Measurements from ENCODE around the gene CTDP1. TPM values are rescaled to one million over a fixed set of nuclear protein-coding genes. Genes with fewer than 3 reads are reported as not detected.

Gene CTDP1
- total RNA-seq, 1 donor from 2014 or later: 43.3 TPM

DNA sequence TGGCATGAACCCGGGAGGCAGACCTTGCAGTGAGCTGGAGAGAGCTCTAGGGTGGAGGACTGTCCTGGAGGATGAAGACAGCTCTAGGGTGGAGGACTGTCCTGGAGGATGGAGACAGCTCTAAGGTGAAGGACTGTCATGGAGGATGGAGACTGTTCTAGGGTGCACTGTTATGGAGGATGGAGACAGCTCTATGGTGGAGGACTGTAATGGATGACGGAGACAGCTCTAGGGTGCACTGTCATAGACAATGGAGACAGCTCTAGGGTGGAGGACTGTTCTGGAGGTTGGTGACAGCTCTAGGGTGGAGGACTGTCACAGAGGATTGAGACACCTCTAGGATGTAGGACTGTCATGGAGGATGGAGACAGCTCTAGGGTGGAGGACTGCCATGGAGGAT, 97.1 kb downstream of the CTDP1 start:
- Mint-ChIP-seq H3K9me3 (no peaks in the 10 kb centered on the region), H3K4me3 (ENCODE audit: low read depth) (no peak overlapping the region), H3K27ac (no peak overlapping the region), H3K27me3 (ENCODE audit: low read depth) (no peaks in the 10 kb centered on the region), H3K36me3 (ENCODE audit: low read depth) (no peaks in the 10 kb centered on the region), H3K4me1 (ENCODE audit: low read depth) (no peaks in the 10 kb centered on the region)
- DNase-seq (ENCODE audit: low spot score): no peak
- intact Hi-C loops (cut with micrococcal nuclease): no loop called here

DNA sequence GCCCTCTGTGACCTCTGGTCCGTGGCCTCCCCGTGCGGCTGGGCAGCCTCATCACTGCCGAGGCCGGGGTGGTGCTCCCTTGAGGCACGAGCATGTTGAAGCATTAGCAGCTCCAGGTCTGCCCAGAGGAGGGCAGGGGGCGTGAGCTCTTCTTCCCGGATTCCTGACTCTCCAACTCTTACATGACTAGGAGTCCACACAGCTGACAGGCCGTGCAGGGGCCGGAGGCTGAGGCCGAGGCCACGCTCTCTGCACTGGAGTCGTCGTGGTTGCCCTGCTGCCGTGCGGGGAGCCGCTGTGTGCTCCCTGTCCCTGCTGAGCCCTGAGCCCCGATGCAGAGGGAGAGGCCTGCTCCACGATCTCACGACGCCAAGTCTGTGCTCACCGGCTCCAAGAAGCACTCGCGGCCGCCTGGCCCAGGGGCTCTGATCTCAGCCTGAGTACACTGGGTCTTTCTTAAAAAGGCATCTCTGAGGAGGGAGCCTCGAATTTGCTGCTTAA, 98.7 kb downstream of the CTDP1 start:
- Mint-ChIP-seq H3K36me3 (ENCODE audit: low read depth) (no peaks in the 10 kb centered on the region), H3K27me3 (ENCODE audit: low read depth) (no peaks in the 10 kb centered on the region), H3K4me3 (ENCODE audit: low read depth) (no peak overlapping the region), H3K4me1 (ENCODE audit: low read depth) (no peaks in the 10 kb centered on the region), H3K27ac (no peak overlapping the region), H3K9me3 (no peaks in the 10 kb centered on the region)
- intact Hi-C loops (cut with micrococcal nuclease): no loop called here
- DNase-seq (ENCODE audit: low spot score): no peak

DNA sequence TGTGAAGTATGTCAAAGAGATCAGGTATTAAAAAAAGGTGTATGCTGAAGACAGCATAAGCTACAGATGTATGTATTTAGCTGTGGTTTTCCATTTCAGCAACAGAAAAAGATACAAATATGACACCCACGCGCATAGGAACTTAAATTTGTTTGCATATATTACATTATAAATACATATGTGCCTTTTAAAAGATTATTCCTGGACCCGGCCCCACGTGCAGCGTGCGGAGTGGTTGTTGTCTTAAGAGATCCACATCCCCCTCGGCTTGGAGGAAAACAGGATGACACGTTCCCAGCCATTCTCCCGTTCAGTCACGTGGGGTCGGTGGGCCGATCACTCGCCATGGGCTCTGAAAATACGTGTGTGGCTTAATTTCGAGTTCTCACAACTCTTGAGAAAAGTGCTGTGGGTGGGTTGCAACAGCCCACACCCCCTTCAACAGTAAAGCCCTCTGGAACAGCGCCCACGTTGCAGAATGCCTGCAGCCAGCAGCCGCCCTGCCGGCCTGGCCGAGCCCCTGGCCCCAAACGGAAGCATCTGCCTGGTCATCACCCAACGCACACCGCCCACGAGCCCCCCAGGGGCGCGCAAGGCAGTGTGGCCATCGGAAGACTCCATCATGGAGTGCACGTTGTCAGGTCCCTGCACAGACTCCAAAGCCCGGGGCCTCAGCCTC, 99.6 kb downstream of the CTDP1 start:
- Mint-ChIP-seq H3K4me3 (ENCODE audit: low read depth) (no peak overlapping the region), H3K36me3 (ENCODE audit: low read depth) (no peaks in the 10 kb centered on the region), H3K27me3 (ENCODE audit: low read depth) (no peaks in the 10 kb centered on the region), H3K9me3 (no peaks in the 10 kb centered on the region), H3K4me1 (ENCODE audit: low read depth) (no peaks in the 10 kb centered on the region), H3K27ac (no peak overlapping the region)
- intact Hi-C loops (cut with micrococcal nuclease): no loop called here
- no peak for DNase-seq (ENCODE audit: low spot score)

DNA sequence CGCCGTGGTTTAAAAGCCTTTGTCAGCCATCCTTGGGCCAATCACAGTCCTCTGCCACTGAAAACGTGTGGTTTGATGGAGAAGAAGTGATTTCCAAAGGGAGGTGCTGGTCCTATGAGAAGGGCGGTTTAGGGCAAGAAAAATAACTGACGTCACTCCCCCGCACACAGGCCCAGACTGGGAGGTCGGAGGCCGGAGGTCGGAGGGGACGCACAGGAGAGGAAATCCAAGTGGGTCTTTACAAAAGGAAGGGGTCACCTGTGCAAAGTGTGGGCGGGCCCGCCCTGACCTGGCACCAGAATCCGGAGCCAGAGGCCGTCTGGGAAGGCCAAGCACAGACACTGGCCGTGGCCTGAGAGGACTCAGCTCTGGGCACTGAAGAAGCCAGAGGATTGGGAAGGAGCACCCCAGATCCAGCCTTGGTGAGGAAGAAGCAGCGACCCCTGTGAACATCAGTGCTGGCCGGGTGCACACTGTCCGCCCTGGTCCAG, 100.1 kb downstream of the CTDP1 start:
- Mint-ChIP-seq H3K4me1 (ENCODE audit: low read depth) (no peaks in the 10 kb centered on the region), H3K9me3 (no peaks in the 10 kb centered on the region), H3K36me3 (ENCODE audit: low read depth) (no peaks in the 10 kb centered on the region), H3K4me3 (ENCODE audit: low read depth) (no peak overlapping the region), H3K27ac (no peak overlapping the region), H3K27me3 (ENCODE audit: low read depth) (peaks cover 1% of the 10 kb centered on the region)
- intact Hi-C loops (cut with micrococcal nuclease): no loop called here
- DNase-seq (ENCODE audit: low spot score): no peak

DNA sequence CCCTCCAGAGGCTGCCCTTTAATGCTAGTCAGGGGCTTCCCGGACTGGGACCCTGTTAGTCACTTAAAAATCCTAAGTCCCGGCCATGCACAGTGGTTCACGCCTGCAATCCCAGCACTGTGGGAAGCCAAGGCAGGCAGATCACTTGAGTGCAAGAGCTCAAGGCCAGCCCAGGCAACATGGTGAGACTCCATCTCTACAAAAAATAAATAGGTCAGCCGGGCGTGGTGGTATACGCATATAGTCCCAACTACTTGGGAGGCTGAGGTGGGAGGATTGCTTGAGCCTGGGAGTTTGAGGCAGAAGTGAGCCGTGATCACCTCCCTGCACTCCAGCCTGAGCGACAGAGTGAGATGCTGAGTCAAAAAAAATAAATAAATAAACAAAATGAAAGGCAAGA, 100.9 kb downstream of the CTDP1 start:
- Mint-ChIP-seq H3K27ac (no peak overlapping the region), H3K4me3 (ENCODE audit: low read depth) (no peak overlapping the region), H3K27me3 (ENCODE audit: low read depth) (peaks cover 2% of the 10 kb centered on the region), H3K4me1 (ENCODE audit: low read depth) (no peaks in the 10 kb centered on the region), H3K36me3 (ENCODE audit: low read depth) (no peaks in the 10 kb centered on the region), H3K9me3 (no peaks in the 10 kb centered on the region)
- intact Hi-C loops (cut with micrococcal nuclease): no loop called here
- DNase-seq (ENCODE audit: low spot score): no peak

DNA sequence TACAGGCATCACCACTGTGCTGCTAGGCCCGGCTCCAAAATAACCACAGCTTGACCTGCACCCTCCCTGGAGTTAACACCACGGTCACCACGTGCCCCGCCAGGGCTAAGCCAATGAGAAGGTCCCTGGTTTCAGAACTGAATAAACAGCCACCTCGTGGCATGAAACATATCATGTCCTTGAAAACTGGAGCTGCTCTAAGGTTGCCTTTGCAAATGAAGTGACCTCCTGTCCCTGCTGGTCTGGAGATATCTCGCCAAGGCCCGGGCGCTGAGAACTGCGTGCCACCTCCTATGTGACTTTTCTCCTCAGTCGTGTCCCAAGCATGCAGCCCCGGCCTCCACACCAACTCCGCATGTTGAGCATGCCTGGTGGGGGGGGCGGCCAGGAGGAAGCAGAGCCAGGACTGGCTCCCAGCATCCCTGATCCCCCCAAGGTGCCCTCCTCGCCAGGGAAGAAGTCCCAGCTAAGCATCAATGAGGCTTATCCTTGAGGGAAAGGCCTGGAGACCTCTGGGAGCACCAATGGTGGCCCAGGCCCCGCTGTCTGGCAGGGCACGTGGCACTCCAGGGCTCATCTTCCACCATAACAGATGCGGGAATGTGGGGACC, 101.8 kb downstream of the CTDP1 start:
- peaks cover 4% of the 10 kb centered on the region for H3K27me3 Mint-ChIP-seq (ENCODE audit: low read depth)
- no peaks in the 10 kb centered on the region for H3K36me3 Mint-ChIP-seq (ENCODE audit: low read depth)
- DNase-seq (ENCODE audit: low spot score): no peak
- no peak overlapping the region for H3K27ac Mint-ChIP-seq
- H3K9me3 Mint-ChIP-seq: no peaks in the 10 kb centered on the region
- intact Hi-C loops (cut with micrococcal nuclease): no loop called here
- no peak overlapping the region for H3K4me3 Mint-ChIP-seq (ENCODE audit: low read depth)
- no peaks in the 10 kb centered on the region for H3K4me1 Mint-ChIP-seq (ENCODE audit: low read depth)

DNA sequence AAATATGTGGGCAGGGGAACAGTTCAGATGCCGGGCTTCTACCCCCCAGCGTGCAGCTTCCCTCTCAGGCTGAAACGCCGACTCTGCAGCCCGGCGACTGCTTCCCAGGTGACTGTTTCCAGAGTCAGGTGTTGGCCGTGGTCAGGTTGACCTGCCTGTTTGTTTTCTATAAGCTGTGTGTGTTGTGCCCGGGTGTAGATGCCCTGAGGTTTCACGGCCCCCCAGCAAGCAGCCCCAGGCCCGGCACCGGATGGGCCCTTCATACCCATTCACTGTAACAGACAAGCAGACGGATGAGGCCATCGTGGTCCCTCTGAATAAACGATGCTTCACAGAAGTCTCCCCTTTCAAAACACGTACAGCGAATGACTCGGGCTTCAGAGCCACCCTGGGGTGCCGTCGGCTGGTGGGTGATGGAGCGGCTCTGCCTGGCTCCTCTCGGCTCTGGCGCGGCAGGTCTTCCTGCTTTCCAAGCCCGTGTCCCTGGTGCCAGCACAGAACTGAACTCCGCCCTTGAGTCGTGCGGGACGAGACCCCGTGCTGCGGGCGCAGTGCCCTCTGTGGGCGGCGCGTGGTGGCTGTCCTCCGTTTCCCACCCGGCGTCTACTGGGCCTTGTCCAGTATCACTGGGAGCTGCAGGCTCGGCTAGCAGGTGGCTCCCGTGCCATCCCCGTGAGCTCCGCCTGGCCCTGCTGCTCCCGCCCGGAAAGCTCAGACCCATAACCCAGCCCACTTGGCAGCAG, 103.1 kb downstream of the CTDP1 start:
- DNase-seq (ENCODE audit: low spot score): no peak
- intact Hi-C loops (cut with micrococcal nuclease): no loop called here
- Mint-ChIP-seq H3K27ac (no peak overlapping the region), H3K9me3 (no peaks in the 10 kb centered on the region), H3K27me3 (ENCODE audit: low read depth) (peaks cover 11% of the 10 kb centered on the region), H3K4me3 (ENCODE audit: low read depth) (no peak overlapping the region), H3K36me3 (ENCODE audit: low read depth) (no peaks in the 10 kb centered on the region), H3K4me1 (ENCODE audit: low read depth) (no peaks in the 10 kb centered on the region)

DNA sequence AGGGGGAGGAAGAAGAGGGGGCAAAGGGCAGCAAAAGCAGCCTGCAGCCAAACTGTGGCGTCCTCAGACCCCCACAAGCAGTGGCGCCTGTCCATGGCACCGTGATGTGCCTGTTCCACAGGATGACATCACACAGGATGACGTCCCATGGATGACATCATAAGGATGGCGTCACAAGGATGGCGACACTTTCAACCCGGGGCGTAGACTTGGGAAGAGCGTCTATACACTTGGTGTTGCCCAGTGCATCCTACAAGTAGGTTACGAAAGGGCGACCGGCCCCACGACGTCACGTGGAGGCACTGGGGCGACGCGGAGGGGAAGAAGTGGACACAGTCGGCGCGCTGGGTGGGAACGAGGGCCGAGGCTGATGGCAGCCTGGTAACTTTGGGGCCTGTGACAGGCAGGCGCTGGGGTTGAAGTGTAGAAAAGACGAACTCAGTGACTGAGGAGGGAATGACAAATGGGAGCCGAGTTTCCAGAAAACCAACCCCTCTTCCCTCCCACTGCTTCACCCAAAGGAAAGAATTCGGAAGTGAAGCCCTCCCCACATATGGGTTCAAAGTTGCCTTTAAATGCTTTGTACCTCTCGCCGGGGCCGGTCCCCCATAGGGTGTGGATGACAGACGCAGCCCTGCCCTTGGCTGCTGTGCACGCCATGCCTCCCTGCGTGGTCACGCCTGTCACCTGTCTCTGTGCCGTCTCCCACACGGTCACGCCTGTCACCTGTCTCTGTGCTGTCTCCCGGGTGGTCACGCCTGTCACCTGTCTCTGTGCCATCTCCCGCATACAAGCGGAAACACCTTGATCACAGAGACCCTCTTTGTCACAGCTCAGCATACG, 104.7 kb downstream of the CTDP1 start:
- Mint-ChIP-seq H3K4me1 (ENCODE audit: low read depth) (no peaks in the 10 kb centered on the region), H3K27me3 (ENCODE audit: low read depth) (peaks cover 16% of the 10 kb centered on the region), H3K36me3 (ENCODE audit: low read depth) (no peaks in the 10 kb centered on the region), H3K9me3 (no peaks in the 10 kb centered on the region), H3K27ac (no peak overlapping the region), H3K4me3 (ENCODE audit: low read depth) (no peak overlapping the region)
- intact Hi-C loops (cut with micrococcal nuclease): no loop called here
- no peak for DNase-seq (ENCODE audit: low spot score)

DNA sequence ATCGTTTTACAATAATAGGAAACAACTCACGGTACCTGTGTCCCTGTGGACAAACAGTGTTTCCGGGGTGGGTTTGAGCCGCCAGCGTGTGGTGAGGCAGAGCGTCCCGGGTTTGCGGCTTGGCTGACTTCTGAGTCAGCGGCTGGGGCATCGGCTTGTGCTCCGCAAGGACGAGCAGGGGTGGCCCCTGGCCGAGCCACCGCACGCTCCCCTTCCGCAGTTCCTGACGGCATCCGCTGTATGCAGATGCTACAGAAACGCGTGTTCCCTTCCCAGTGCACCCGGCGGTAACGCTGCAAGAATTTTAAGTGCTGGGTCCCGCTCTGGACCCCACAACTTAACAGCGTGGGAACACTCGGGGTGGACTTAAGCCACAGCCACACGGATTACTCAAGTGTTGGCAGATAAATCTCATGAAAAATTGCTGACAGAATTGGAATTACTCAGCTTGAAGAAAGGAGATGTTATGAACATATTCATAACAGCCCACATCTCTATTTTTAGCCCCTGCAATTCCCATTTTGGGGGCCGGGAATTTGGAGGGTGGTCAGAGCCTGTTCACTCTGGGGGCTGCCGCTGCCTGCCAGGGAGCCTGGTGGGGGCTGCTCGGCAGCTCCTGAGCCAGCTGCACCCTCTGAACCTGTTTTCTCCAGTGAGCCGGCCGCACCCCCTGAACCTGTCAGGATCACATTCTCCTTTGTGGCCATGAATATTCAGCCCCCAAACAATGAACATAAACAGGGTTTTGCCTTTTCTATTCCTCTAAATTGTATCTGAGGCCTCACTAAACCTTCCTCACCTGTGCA, 105.6 kb downstream of the CTDP1 start:
- intact Hi-C loops (cut with micrococcal nuclease): no loop called here
- H3K4me3 Mint-ChIP-seq (ENCODE audit: low read depth): no peak overlapping the region
- no peaks in the 10 kb centered on the region for H3K36me3 Mint-ChIP-seq (ENCODE audit: low read depth)
- H3K4me1 Mint-ChIP-seq (ENCODE audit: low read depth): no peaks in the 10 kb centered on the region
- peaks cover 18% of the 10 kb centered on the region for H3K27me3 Mint-ChIP-seq (ENCODE audit: low read depth)
- H3K9me3 Mint-ChIP-seq: no peaks in the 10 kb centered on the region
- no peak overlapping the region for H3K27ac Mint-ChIP-seq
- no peak for DNase-seq (ENCODE audit: low spot score)

DNA sequence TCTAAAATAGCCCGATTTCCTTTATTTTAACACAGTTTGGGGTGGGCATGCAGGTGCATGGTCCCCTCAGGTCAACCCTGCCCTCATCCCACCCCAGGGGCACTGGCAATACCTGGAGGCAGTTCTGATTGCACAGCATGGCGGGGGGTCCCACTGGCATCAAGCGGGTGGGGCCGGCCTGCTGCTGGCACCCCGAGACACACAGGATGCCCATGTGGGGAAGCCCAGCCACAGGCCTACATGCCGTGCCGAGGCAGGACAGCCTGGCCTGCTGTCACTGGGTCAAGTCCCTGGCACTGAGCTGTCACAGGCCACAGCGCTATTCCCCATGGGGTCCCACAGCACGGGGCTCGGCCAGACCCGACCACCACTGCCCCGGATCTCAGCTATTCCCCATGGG, 106.2 kb downstream of the CTDP1 start:
- DNase-seq (ENCODE audit: low spot score): no peak
- H3K4me1 Mint-ChIP-seq (ENCODE audit: low read depth): no peaks in the 10 kb centered on the region
- intact Hi-C loops (cut with micrococcal nuclease): no loop called here
- H3K9me3 Mint-ChIP-seq: no peaks in the 10 kb centered on the region
- H3K36me3 Mint-ChIP-seq (ENCODE audit: low read depth): no peaks in the 10 kb centered on the region
- H3K27me3 Mint-ChIP-seq (ENCODE audit: low read depth): peaks cover 24% of the 10 kb centered on the region
- H3K4me3 Mint-ChIP-seq (ENCODE audit: low read depth): no peak overlapping the region
- H3K27ac Mint-ChIP-seq: no peak overlapping the region

DNA sequence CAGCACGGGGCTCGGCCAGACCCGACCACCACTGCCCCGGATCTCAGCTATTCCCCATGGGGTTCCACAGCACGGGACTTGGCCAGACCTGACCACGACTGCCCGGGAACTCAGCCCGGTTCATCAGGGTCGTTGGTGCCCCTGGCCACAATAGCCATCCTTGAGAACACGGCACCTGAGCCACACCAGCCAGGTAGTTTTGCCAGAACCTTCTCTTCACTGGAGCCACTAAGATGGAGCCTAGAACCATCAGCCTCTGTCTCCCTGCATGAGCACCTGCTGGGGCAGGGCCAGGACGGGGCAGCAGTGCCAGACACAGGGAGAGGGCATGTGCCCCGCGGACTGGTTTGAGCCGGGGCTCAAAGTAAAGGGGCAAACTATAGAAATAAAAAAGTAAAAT, 106.7 kb downstream of the CTDP1 start:
- peaks cover 3% of the 10 kb centered on the region for H3K4me1 Mint-ChIP-seq (ENCODE audit: low read depth)
- DNase-seq (ENCODE audit: low spot score): no peak
- no peak overlapping the region for H3K27ac Mint-ChIP-seq

More for the DNA sequence above, 106.7 kb downstream of the CTDP1 start:
- H3K9me3 Mint-ChIP-seq: no peaks in the 10 kb centered on the region
- peaks cover 29% of the 10 kb centered on the region for H3K27me3 Mint-ChIP-seq (ENCODE audit: low read depth)
- H3K36me3 Mint-ChIP-seq (ENCODE audit: low read depth): no peaks in the 10 kb centered on the region
- intact Hi-C loops (cut with micrococcal nuclease): no loop called here
- H3K4me3 Mint-ChIP-seq (ENCODE audit: low read depth): no peak overlapping the region
